Brain pericyte (primary cell): ENCODE data around the gene FBRSL1.
"Not testable (repeated sequence)": the region's sequence is repeated elsewhere in the genome, so short reads cannot be mapped to it uniquely, and the experiment has no call there.

Experiments used
- DNase-seq: peaks from one replicate; pipeline ENCODE4 v3.0.0-alpha.2; 2012; ENCODE audit warnings: low read depth, low spot score

The FBRSL1 gene

DNA sequence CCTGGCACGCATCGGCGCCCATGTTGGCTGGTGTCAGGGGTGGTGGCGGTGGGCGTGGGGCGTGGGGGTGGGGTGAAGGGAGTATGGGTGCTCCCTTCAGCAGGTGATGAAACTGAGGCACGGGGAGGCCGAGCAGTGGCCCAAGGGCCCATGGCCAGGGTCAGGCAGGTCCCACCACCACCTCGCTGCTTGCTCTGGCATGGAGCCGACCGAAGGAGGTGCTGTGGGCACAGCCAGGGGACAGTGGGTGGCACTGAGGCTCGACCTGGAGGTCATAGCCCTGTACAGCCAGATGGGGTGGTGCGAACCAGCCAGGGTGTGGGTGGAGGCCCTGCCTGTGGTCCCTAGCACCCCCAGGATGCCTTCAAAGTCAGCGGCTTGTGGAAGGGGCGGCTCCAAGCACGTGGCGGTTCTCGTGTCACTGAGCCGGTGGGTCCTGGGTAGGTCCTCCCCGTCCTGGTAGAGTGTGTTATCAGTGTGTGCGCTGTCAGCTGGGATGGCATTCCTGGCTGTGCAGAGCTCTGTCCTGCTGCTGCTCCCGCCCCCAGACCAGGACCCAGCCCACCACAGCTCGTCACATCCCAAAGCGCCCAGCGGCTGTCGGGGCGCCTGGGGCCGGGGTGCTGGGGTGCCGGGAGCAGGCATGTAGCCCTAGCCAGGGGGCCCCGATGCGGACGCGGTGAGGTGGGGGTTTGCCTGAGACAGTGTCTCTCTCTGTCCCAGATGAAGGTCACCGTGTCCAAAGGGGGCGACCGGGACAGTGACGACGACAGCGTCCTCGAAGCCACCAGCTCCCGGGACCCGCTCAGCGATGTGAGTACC is 35.3 kb downstream of the FBRSL1 start:
- no peak for DNase-seq

DNA sequence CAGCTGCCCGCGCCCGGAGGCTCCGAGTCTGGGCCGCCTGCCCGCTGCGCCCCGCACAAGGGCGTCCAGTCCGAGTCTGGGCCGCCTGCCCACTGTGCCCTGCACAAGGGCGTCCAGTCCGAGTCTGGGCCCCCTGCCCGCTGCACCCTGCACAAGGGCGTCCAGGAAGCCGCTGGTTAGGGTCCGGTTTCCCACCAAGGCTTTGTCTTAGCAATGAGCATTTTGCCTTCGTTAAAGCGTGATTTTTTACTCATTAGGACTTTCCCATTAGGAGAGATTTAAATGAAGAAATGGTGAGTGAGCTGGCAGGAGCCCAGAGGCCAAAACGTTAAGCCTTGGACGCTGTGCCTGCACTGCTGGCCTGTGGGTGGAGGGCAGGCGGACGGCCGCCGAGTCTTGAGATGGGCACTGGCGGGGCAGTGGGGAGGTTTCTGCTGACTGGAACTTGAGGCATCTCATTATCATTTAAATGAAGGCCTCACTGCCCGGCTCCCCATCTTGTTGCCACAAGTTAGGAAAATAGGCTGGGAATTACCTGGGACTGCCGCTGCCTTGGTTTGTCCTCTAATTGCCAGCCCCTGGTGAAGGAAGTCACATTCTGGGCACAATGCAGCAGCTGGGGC is 36.0 kb downstream of the FBRSL1 start:
- DNase-seq: no peak

DNA sequence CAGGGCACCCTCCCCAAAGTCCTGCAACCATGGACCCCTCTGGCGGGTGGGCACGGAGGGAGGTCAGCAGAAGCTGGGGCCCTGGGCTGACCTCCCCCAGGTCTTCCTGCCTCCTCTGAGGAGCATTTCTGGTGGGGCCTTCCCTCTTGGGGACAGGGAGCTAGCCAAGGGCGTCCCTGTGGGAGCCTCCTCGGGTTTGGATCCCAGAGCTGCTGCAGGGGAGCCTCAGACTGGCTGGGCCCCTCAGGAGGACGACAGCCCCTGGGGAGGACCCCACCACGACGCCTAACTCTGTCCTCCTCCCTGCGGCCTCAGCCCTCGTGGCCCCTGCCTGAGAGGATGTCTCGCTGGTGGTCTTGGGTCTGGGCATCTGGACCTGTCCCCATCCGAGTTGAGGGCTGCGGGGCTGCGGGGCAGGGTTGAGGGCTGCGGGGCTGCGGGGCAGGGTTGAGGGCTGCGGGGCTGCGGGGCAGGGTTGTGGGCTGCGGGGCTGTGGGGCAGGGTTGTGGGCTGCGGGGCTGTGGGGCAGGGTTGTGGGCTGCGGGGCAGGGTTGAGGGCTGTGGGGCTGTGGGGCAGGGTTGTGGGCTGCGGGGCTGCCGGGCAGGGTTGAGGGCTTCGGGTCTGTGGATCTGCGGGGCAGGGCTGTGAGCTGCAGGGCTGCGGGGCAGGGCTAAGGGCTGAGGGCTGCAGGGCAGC is 37.4 kb downstream of the FBRSL1 start:
- no peak for DNase-seq

DNA sequence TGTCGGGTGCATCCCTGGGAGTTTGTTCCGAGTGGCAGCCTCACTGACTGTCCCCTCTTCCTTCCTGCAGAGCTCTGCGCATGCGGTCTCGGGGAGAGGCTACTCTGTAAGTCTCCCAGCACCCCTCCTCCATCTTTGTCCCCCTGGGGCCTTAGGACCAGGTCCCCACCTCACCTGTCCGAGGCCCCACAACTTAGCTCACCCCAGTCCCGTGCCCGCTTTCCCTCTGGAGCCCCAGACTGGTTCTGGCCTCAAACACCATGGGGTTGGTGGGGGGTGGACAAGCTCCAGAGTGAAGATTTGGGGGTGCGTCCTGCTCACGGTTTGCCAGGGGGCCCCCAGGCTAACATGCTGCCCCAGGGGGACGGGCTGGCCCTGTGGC is 37.9 kb downstream of the FBRSL1 start:
- DNase-seq: no peak

DNA sequence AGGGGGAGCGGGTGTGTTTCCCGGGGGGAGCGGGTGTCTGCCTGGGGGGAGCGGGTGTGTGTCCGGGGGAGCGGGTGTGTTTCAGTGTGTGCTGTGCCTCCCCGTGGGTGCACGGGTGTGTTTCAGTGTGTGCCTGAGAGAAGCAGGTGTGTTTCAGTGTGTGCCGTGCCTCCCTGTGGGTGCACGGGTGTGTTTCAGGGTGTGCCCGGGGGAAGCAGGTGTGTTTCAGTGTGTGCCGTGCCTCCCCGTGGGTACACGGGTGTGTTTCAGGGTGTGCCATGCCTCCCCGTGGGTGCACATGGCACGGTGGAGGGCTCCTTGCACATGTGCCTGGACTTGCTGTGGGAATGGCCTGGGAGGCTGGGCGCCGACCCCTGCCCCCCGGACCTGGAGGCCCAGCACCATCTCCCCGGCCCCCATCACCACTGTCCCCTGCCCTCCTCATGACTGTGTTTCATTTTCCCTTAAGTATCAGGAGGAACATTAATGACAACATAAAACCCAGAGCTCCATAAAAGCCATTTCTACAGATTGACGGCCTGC is 38.7 kb downstream of the FBRSL1 start:
- DNase-seq: no peak

DNA sequence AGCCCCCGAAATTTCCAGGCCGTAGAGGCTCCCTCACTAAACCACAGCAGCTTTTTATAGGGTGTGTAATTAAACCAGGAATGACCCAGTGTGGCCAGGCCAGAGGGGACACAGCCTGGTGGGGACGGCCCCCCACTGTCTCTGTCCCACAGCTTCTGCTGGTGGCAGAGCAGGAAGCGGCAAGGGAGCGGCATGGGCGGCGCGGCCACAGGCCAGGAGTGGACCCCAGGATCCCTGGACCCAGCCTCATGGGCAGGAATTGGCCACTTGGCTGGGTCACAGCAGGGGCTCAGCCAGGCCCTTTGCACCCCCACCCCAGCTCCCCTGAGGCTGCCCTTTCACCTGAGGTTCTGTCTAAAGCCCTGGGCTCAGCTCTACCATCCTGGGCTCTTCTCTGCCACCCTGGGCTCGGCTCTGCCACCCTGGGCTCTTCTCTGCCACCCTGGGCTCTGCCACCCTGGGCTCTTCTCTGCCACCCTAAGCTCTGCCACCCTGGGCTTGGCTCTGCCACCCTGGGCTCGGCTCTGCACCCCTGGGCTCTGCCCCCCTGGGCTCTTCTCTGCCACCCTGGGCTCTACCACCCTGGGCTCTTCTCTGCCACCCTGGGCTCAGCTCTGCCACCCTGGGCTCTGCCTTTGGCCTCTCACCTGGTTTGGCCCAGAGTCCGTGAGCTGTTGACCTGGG is 39.3 kb downstream of the FBRSL1 start:
- DNase-seq: no peak

DNA sequence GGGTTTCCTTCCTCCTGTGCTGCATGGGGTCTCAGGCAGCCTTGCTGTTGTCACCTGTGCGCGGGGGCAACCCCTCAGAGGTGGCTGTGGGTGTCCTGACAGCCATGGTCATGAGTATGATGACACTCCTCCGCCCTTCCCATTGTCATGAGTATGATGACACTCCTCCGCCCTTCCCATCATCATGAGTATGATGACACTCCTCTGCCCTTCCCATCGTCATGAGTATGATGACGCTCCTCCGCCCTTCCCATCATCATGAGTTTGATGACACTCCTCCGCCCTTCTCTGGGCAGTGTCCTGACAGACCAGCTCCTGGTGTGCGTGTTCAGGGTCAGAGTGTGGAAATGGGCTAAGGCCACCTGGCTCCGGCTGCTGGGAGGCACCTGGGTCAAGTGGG is 40.0 kb downstream of the FBRSL1 start:
- DNase-seq: no peak

DNA sequence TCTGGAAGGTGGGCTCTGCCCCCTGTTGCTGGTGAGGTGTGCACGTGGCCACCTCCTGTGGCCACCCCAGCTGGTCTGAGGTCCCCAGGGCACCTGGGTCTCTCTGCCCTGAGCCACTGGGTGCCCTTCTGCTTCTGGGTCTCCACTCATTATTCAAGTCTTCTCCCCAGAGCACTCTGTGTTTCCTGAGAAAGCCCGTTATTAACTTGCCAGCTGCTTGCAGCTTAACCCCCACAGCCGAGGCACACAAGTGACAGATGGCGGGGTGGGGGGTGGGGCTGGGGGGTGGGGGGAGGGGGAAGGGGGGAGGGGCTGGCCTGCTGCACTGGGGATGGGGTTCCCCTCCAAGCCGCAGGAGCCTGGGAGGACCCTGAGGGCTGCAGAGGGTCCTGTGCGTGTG is 40.5 kb downstream of the FBRSL1 start:
- DNase-seq: no peak

DNA sequence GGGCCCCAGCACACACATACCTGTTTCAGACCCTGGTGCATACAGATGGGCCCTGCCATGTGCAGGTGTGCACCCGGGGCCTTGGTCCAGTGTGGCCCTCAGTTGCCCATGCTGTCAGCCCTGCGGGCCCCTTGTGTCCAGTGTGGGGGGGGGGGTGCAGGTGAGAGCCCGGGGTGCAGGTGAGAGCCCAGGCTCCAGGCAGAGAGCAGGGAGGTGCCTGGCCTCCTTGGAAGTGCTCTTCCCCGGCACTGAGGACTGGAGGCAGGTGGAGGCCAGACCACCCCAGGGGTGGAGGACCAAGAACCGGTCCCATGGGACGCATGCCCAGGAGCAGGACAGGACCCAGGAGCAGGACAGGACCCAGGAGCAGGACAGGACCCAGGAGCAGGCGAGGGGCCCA is 40.9 kb downstream of the FBRSL1 start:
- DNase-seq: no peak

DNA sequence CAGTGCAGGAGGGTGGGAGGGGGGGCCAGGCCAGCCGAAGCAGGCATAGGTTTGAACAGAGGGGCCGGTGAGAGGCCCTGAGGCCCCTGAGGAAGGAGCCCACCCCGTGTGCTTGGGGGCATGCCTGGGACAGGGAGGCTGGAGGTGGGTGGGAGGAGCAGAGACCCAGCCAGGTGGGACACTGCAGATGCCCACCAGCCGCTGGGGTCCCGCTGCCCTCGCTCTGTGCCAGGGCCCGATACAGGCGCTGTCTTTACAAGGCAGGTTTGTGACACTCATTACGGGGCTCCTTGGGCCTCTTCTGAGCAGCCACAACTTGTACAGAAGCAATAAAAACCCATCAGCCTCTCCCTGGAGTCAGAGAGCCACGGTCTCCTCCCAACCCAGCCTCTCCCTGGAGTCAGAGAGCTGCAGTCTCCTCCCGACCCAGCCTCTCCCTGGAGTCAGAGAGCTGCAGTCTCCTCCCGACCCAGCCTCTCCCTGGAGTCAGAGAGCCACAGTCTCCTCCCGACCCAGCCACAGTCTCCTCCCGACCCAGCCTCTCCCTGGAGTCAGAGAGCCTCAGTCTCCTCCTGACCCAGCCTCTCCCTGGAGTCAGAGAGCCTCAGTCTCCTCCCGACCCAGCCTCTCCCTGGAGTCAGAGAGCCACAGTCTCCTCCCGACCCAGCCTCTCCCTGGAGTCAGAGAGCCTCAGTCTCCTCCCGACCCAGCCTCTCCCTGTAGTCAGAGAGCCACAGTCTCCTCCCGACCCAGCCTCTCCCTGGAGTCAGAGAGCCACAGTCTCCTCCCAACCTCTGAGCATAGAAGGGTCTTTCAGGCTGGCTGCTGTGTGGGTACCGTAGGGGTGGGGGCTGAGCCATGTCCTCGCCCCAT is 43.0 kb downstream of the FBRSL1 start:
- not testable (repeated sequence) for DNase-seq

DNA sequence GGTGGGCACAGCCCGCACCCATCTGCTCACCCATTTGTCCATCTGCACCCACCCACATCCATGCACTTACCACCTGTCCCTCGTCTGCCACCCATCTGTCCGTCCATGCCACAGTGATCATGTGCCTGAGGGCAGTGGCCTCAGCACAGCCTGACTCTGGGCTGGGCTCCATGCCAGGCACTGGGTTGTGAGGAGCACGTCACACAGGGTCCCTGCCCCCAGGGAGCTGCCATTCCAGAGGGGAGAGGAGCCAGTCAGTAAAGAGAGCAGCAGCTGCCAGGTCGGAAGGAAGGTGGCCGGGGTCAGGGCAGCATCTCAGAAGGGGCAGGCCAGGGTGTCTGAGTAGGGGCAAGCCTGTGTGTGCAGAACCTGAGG is 43.6 kb downstream of the FBRSL1 start:
- no peak for DNase-seq

DNA sequence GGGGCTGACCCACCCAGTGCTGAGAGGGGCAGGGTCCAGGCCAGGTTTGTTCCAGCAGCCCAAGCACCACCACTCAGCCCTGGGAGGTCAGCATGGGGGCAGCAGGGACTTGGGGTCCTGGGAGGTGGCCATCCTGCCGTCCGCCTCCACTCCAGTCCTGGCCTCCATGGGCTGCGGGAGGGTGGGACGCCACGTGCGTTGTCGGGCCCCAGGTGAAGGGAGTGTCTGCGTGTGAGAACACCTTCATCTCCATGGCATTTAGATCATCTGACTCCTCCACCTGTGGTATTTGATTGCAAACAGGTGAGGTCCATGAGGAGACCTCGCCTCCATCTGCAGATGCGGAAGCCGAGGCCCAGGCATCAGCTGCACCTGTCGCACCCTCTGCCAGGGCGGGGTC is 44.1 kb downstream of the FBRSL1 start:
- DNase-seq: no peak

DNA sequence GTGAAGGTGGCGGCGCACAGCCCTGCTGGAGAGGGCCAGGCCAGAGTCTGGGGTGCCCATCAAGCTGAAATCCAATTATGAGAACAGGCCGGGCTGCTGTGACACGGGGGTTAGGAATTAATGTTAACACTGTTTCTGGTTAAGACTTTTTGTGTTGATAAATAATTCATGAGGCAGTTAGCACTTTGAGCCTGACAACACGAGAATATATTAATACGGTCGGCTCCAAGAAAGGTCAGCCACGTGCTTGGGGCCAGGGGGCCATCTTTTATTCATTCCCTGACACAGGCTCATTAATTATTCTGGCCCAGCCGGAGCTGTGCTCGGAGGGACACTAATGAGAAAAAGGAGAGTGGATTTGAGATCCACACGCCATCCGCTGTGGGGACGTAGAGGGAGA is 45.1 kb downstream of the FBRSL1 start:
- DNase-seq: no peak

DNA sequence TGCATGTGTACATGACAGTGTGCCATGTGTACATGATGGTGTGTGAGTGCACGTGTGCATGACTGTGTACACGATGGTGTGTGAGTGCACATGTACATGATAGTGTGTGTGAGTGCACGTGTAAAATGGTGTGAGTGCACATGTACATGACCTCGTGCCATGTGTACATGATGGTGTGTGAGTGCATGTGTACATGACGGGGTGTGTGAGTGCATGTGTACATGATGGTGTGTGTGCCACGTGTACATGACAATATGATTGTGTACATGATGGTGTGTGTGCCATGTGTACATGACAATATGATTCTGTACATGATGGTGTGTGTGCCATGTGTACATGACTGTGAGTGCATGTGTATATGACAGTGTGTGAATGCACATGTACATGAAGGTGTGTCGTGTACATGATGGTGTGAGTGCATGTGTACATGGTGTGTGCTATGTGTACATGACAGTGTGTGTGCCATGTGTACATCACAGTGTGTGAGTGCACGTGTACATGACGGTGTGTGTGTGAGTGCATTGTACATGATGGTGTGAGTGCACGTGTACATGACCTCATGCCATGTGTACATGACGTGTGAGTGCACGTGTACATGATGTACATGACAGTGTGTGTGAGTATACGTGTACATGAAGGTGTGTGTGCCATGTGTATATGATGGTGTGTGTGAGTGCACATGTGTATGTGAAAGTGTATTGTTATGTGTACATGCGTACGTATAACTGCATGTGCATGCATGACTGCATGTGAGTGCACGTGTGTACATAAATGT is 46.3 kb downstream of the FBRSL1 start:
- DNase-seq: no peak

DNA sequence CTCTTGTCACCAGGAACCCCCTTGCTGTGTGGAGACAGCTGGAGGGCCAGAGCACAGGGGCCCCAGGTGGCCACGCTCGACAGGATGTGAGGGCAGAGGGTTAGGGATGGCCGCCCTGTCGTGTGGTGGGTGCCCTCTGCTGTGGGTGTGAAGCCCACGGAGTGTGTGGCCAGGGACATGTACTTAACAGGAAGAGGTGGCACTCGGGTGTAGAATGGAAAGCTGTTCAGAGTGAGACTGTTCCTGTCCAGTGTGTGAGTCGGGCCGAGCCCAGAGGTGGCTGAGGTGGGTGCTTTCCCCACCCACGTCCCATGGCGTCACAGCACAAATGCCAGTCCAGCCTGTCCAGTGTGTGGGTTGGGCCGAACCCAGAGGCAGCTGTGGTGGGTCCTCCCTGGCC is 47.1 kb downstream of the FBRSL1 start:
- DNase-seq: no peak

DNA sequence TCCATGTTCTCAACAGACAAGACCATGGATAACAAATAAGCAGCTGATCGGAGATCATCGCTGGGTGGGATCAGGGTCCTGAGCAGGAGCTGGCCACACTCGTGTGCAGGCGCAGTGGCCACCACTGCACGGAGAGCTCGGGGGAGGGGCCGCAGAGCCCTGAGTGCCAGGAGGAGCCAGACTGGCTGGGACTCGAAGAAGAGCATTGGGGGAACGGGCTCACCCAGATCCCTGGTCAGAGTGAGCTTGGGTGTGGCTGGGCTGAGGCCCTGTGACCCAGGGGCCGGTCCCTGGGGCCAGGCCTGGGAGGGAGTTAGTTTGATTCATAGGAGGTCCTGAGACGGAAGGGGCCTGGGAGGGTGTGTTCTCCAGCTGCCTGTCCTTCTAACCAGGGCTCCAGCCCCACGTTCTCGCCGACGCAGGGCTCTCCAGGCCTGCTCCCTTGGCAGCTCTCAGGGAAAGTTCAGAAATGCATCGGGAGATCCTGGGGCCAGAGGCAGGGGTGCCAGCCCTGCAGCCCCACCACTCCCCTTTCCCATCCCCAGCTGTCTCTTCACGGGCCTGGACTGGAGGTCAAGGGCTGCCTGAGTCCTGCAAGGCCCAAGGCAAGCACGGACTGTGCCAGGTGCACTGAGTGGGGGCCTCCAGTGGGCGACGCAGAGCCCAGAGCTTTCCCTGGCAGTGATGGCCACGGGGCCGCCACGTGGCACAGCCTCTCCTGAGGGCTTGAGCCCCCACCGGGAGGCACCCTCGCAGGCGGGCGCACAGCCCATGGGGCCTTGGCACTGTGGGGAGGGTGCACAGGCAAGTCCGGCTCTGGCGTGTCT is 48.1 kb downstream of the FBRSL1 start:
- DNase-seq: no peak

DNA sequence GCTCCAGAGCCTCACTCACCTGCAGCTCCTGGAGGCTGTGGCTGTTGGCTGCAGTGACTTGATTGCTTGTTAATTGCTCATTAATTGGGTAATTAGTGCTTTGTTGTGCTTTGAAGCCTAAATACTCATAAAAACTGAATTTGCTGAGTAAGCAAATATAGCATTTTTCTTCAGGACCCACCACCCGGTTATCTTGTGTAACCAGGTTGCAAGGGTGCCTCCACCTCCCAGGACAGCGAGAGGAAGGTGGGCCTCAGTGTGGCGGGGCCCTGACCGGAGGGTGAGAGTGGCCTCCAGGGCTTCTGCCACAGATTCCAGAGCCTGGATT is 48.7 kb downstream of the FBRSL1 start:
- DNase-seq: no peak

DNA sequence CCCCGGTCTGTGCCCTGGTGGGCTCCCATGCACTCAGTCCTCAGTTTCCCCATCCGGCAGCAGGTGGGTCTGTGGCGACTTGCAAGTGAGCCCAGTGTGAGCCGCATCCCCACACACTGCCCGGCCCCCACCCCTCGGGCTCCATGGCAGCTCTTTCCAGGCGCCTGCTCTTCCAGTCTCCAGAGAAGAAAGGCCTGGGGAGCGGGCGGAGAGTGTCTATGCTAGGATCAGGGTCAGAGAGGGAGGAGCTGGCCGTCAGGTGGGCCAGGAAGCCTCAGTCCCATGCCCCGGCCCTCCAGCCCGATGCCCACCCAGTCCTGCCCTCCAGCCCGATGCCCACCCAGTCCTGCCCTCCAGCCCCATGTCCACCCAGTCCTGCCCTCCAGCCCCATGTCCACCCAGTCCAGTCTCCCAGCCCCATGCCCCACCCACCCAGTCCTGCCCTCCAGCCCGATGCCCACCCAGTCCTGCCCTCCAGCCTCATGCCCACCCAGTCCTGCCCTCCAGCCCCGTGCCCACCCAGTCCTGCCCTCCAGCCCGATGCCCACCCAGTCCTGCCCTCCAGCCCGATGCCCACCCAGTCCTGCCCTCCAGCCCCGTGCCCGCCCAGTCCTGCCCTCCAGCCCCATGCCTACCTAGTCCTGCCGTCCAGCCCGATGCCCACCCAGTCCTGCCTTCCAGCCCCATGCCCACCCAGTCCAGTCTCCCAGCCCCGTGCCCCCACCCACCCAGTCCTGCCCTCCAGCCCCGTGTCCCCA is 49.2 kb downstream of the FBRSL1 start:
- no peak for DNase-seq

DNA sequence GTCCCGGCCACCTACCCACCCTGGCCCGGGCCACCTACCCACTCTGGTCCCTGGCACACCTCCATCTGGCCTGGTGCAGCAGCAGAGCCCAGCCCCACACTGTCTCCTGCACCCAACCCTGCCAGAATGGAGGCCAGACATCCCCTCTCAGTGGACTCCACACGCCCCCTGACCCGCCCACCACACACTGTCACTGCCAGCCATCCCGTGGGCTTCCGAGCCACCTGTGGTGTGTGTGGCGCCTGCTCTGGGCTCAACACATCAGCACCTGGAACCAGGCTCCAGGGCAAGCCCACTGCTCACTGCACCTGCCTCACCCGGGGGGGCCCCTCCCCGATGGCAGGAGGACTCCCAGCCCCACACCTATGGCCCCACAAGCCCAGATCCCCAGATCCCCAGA is 50.5 kb downstream of the FBRSL1 start:
- DNase-seq: no peak
